Activated naive CD8-positive, alpha-beta T cell (primary cell): ENCODE results near the gene TIMM8B.
A peak's percentile ranks its signal among the peaks of the same experiment; 100 is the strongest.

Experiments
- H3K27ac Mint-ChIP-seq: one replicate; pipeline ENCODE4 v1.8.0; 2021; ENCODE audit warnings: mixed read lengths
- H3K27me3 Mint-ChIP-seq: one replicate; pipeline ENCODE4 v1.8.0; 2021; ENCODE audit warnings: mixed read lengths
- H3K36me3 Mint-ChIP-seq: one replicate; pipeline ENCODE4 v1.8.0; 2021; ENCODE audit warnings: mixed read lengths
- H3K4me1 Mint-ChIP-seq: one replicate; pipeline ENCODE4 v1.8.0; 2021; ENCODE audit warnings: low read depth, mixed read lengths
- H3K4me3 Mint-ChIP-seq: one replicate; pipeline ENCODE4 v1.8.0; 2021; ENCODE audit warnings: mild to moderate bottlenecking, mixed read lengths
- H3K9me3 Mint-ChIP-seq: one replicate; pipeline ENCODE4 v1.8.0; 2021; ENCODE audit warnings: low read depth, mixed read lengths

The TIMM8B gene

GRCh38 chr11:112086422-112087191 lies at the start of gene TIMM8B, which contains the start of gene SDHD:
TIMM8B (minus strand) TSS chr11:112086756; CDS start chr11:112086723, 33 bp downstream.
SDHD (plus strand) TSS chr11:112086873; CDS start chr11:112086908, 35 bp downstream.
- Mint-ChIP-seq H3K9me3 (no peaks in the 10 kb centered on the region), H3K36me3 (peaks cover 27% of the 10 kb centered on the region), H3K4me3 (peak within 1 kb of the TSS; percentile 100), H3K27me3 (no peaks in the 10 kb centered on the region), H3K27ac (peak within 1 kb of the TSS; percentile 99), H3K4me1 (peaks cover 50% of the 10 kb centered on the region)

GRCh38 chr11:112134473-112134872 lies 47.9 kb upstream of the TIMM8B start:
- Mint-ChIP-seq H3K4me3 (no peak overlapping the region), H3K27me3 (no peaks in the 10 kb centered on the region), H3K27ac (no peak overlapping the region), H3K4me1 (no peaks in the 10 kb centered on the region), H3K9me3 (no peaks in the 10 kb centered on the region), H3K36me3 (peaks cover 4% of the 10 kb centered on the region)

GRCh38 chr11:112132737-112133136 lies 46.2 kb upstream of the TIMM8B start:
- no peaks in the 10 kb centered on the region for H3K27me3 Mint-ChIP-seq
- peaks cover 4% of the 10 kb centered on the region for H3K36me3 Mint-ChIP-seq
- no peak overlapping the region for H3K27ac Mint-ChIP-seq
- H3K4me1 Mint-ChIP-seq: no peaks in the 10 kb centered on the region
- H3K9me3 Mint-ChIP-seq: no peaks in the 10 kb centered on the region
- no peak overlapping the region for H3K4me3 Mint-ChIP-seq

GRCh38 chr11:112129656-112130055 lies 43.1 kb upstream of the TIMM8B start:
- H3K4me1 Mint-ChIP-seq: no peaks in the 10 kb centered on the region
- H3K36me3 Mint-ChIP-seq: peaks cover 6% of the 10 kb centered on the region
- no peaks in the 10 kb centered on the region for H3K27me3 Mint-ChIP-seq
- H3K9me3 Mint-ChIP-seq: no peaks in the 10 kb centered on the region
- H3K27ac Mint-ChIP-seq: no peak overlapping the region
- H3K4me3 Mint-ChIP-seq: no peak overlapping the region

GRCh38 chr11:112128483-112129121 lies 42.0 kb upstream of the TIMM8B start:
- H3K9me3 Mint-ChIP-seq: no peaks in the 10 kb centered on the region
- no peak overlapping the region for H3K27ac Mint-ChIP-seq

GRCh38 chr11:112127056-112127455 lies 40.5 kb upstream of the TIMM8B start:
- Mint-ChIP-seq H3K27me3 (no peaks in the 10 kb centered on the region), H3K9me3 (no peaks in the 10 kb centered on the region), H3K4me1 (no peaks in the 10 kb centered on the region), H3K36me3 (peaks cover 8% of the 10 kb centered on the region), H3K27ac (no peak overlapping the region), H3K4me3 (no peak overlapping the region)

More at GRCh38 chr11:112128483-112129121, 42.0 kb upstream of the TIMM8B start:
- H3K36me3 Mint-ChIP-seq: peaks cover 6% of the 10 kb centered on the region
- no peaks in the 10 kb centered on the region for H3K27me3 Mint-ChIP-seq
- H3K4me3 Mint-ChIP-seq: no peak overlapping the region
- no peaks in the 10 kb centered on the region for H3K4me1 Mint-ChIP-seq

- H3K4me3 Mint-ChIP-seq: no peak overlapping the region
- H3K4me1 Mint-ChIP-seq: peaks cover 5% of the 10 kb centered on the region
- H3K27me3 Mint-ChIP-seq: no peaks in the 10 kb centered on the region
- H3K27ac Mint-ChIP-seq: no peak overlapping the region
- no peaks in the 10 kb centered on the region for H3K9me3 Mint-ChIP-seq
- peaks cover 12% of the 10 kb centered on the region for H3K36me3 Mint-ChIP-seq
Measured at GRCh38 chr11:112123129-112123528, 36.6 kb upstream of the TIMM8B start.

GRCh38 chr11:112121981-112122615 lies 35.5 kb upstream of the TIMM8B start:
- H3K27ac Mint-ChIP-seq: no peak overlapping the region
- peaks cover 10% of the 10 kb centered on the region for H3K36me3 Mint-ChIP-seq
- H3K9me3 Mint-ChIP-seq: no peaks in the 10 kb centered on the region
- H3K4me3 Mint-ChIP-seq: no peak overlapping the region
- H3K27me3 Mint-ChIP-seq: no peaks in the 10 kb centered on the region
- H3K4me1 Mint-ChIP-seq: peaks cover 5% of the 10 kb centered on the region

GRCh38 chr11:112118176-112118575 lies 31.6 kb upstream of the TIMM8B start:
- Mint-ChIP-seq H3K4me1 (peaks cover 19% of the 10 kb centered on the region), H3K27ac (no peak overlapping the region), H3K36me3 (peaks cover 13% of the 10 kb centered on the region), H3K4me3 (no peak overlapping the region), H3K27me3 (no peaks in the 10 kb centered on the region), H3K9me3 (no peaks in the 10 kb centered on the region)

GRCh38 chr11:112115386-112115785 lies 28.8 kb upstream of the TIMM8B start:
- H3K4me3 Mint-ChIP-seq: no peak overlapping the region
- H3K27me3 Mint-ChIP-seq: no peaks in the 10 kb centered on the region
- H3K9me3 Mint-ChIP-seq: no peaks in the 10 kb centered on the region
- no peak overlapping the region for H3K27ac Mint-ChIP-seq
- peaks cover 17% of the 10 kb centered on the region for H3K4me1 Mint-ChIP-seq
- peaks cover 10% of the 10 kb centered on the region for H3K36me3 Mint-ChIP-seq

GRCh38 chr11:112114460-112114859 lies 27.9 kb upstream of the TIMM8B start:
- Mint-ChIP-seq H3K4me1 (peaks cover 17% of the 10 kb centered on the region), H3K36me3 (peaks cover 8% of the 10 kb centered on the region), H3K27me3 (no peaks in the 10 kb centered on the region), H3K27ac (no peak overlapping the region), H3K4me3 (no peak overlapping the region), H3K9me3 (no peaks in the 10 kb centered on the region)

GRCh38 chr11:112113539-112114457 lies 27.2 kb upstream of the TIMM8B start:
- Mint-ChIP-seq H3K9me3 (no peaks in the 10 kb centered on the region), H3K27me3 (no peaks in the 10 kb centered on the region), H3K36me3 (peaks cover 8% of the 10 kb centered on the region), H3K27ac (no peak overlapping the region), H3K4me3 (no peak overlapping the region), H3K4me1 (peaks cover 17% of the 10 kb centered on the region)

- H3K27ac Mint-ChIP-seq: no peak overlapping the region
- H3K4me3 Mint-ChIP-seq: no peak overlapping the region
- no peaks in the 10 kb centered on the region for H3K9me3 Mint-ChIP-seq
- H3K27me3 Mint-ChIP-seq: no peaks in the 10 kb centered on the region
- peaks cover 2% of the 10 kb centered on the region for H3K36me3 Mint-ChIP-seq
- H3K4me1 Mint-ChIP-seq: no peaks in the 10 kb centered on the region
Measured at GRCh38 chr11:112106070-112106469, 19.5 kb upstream of the TIMM8B start.

GRCh38 chr11:112103446-112103845 lies 16.9 kb upstream of the TIMM8B start:
- Mint-ChIP-seq H3K27me3 (no peaks in the 10 kb centered on the region), H3K9me3 (no peaks in the 10 kb centered on the region), H3K27ac (no peak overlapping the region), H3K4me1 (no peaks in the 10 kb centered on the region), H3K4me3 (no peak overlapping the region), H3K36me3 (peaks cover 5% of the 10 kb centered on the region)
